HG03565 (cell line): ENCODE results near the gene AURKB.
"Not testable (repeated sequence)": the region's sequence is repeated elsewhere in the genome, so short reads cannot be mapped to it uniquely, and the experiment has no call there.

Source experiments
- ATAC-seq: cut with Tn5 transposase; IDR thresholded peaks from one replicate; pipeline ENCODE4 v1.9.1; 2021; ENCODE audit warnings: mild to moderate bottlenecking, moderate library complexity; ENCODE audit not compliant: unreplicated experiment

Gene AURKB

GRCh38 chr17:8225813-8226535 is 15.6 kb upstream of the AURKB start:
- no peak for ATAC-seq

GRCh38 chr17:8224891-8225812 is 14.8 kb upstream of the AURKB start:
- ATAC-seq: no peak

- ATAC-seq: no peak
Measured at GRCh38 chr17:8223356-8224126, 13.2 kb upstream of the AURKB start.

GRCh38 chr17:8222630-8223355 is 12.4 kb upstream of the AURKB start:
- ATAC-seq: peak; percentile 27

GRCh38 chr17:8222380-8222629 is 11.9 kb upstream of the AURKB start:
- no peak for ATAC-seq

GRCh38 chr17:8221663-8222379 is 11.4 kb upstream of the AURKB start:
- ATAC-seq: peak; percentile 34

- ATAC-seq: no peak
Measured at GRCh38 chr17:8220783-8221662, 10.6 kb upstream of the AURKB start.

- not testable (repeated sequence) for ATAC-seq
Measured at GRCh38 chr17:8214000-8214399, 3.6 kb upstream of the AURKB start.

- ATAC-seq: no peak
Measured at GRCh38 chr17:8212312-8213180, 2.2 kb upstream of the AURKB start.

GRCh38 chr17:8210761-8211458 is 535 bp upstream of the AURKB start:
- ATAC-seq: no peak

- ATAC-seq: no peak
Measured at GRCh38 chr17:8206536-8206935, 3.8 kb downstream of the AURKB start.

GRCh38 chr17:8204761-8205555 is 5.4 kb downstream of the AURKB start:
- ATAC-seq: no peak

- peak; percentile 25 for ATAC-seq
Measured at GRCh38 chr17:8192070-8192815, 18.1 kb downstream of the AURKB start.

- no peak for ATAC-seq
Measured at GRCh38 chr17:8190506-8190905, 19.9 kb downstream of the AURKB start.

- ATAC-seq: peak; percentile 35
Measured at GRCh38 chr17:8189711-8190477, 20.5 kb downstream of the AURKB start, which contains the start of gene BORCS6. TSS of gene BORCS6 (minus strand) at chr17:8190180. CDS start at chr17:8190140, 40 bp downstream.
